ENCODE results near the gene IRF5.

IRF5 gene

DNA sequence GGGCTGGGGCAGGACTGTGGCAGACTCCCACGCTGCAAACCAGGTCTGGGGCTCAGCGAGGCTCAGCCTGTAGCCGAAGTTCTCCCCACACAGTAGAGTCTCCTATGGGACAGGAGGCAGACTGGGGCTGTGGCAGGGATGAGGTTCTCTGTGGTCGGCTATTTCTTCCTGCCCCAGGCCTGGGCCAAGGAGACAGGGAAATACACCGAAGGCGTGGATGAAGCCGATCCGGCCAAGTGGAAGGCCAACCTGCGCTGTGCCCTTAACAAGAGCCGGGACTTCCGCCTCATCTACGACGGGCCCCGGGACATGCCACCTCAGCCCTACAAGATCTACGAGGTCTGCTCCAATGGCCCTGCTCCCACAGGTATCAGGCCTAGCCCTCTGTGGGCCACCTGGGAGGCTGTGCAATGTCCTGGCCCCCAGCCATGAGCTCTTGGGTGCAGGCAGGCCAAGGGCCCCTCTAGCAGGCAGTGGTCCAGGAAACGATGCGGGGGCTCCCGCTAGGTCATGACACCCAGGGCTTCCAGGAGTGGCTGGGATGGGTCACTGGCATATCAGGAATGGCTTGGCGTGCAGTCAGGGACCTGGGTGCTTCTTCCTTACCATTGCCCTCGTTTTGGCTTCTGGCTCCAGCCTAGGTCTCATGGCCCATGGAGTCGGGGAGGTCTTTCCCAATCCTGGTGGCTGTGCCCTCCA lies 8.1 kb downstream of the IRF5 start:
- peak; percentile 2 for DNase-seq (ENCODE audit: low spot score)
- TF ChIP-seq, protein P1, sequence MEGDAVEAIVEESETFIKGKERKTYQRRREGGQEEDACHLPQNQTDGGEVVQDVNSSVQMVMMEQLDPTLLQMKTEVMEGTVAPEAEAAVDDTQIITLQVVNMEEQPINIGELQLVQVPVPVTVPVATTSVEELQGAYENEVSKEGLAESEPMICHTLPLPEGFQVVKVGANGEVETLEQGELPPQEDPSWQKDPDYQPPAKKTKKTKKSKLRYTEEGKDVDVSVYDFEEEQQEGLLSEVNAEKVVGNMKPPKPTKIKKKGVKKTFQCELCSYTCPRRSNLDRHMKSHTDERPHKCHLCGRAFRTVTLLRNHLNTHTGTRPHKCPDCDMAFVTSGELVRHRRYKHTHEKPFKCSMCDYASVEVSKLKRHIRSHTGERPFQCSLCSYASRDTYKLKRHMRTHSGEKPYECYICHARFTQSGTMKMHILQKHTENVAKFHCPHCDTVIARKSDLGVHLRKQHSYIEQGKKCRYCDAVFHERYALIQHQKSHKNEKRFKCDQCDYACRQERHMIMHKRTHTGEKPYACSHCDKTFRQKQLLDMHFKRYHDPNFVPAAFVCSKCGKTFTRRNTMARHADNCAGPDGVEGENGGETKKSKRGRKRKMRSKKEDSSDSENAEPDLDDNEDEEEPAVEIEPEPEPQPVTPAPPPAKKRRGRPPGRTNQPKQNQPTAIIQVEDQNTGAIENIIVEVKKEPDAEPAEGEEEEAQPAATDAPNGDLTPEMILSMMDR (IDR thresholded peaks at IDR 0.05; ENCODE audit: extremely low read depth, missing control alignments): no peak

DNA sequence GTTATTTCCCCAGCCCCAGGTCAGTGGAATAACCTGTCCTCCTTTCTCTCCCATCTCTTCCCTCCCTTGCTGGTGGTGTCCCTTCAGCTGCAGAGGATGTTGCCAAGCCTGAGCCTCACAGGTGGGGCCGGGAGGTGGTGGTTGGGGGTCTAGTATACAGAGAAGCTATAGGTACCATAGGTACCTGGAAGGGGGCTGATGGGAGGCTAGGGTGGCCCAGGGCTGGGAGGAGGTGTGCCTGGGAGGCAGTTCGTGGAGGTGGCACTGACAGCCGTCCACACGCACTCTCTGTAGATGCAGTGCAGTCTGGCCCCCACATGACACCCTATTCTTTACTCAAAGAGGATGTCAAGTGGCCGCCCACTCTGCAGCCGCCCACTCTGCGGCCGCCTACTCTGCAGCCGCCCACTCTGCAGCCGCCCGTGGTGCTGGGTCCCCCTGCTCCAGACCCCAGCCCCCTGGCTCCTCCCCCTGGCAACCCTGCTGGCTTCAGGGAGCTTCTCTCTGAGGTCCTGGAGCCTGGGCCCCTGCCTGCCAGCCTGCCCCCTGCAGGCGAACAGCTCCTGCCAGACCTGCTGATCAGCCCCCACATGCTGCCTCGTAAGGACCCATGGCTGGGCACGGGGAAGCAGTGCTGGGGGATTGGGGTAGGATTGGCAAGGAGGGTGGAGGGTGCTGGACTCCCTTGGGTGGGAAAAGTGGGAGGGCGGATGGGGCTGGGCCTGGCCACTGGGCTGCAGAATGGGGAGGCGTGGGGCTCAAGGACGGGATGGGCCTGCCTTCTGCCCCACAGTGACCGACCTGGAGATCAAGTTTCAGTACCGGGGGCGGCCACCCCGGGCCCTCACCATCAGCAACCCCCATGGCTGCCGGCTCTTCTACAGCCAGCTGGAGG lies 9.5 kb downstream of the IRF5 start:
- TF ChIP-seq, protein P1 (IDR thresholded peaks at IDR 0.05; ENCODE audit: extremely low read depth, missing control alignments): no peak
- peak; percentile 14 for DNase-seq (ENCODE audit: low spot score)

DNA sequence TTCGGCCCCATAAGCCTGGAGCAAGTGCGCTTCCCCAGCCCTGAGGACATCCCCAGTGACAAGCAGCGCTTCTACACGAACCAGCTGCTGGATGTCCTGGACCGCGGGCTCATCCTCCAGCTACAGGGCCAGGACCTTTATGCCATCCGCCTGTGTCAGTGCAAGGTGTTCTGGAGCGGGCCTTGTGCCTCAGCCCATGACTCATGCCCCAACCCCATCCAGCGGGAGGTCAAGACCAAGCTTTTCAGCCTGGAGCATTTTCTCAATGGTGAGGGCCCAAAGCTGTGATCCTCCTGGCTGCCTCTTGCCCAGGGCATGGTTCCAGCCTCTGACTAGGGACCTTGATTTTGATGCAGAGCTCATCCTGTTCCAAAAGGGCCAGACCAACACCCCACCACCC lies 10.1 kb downstream of the IRF5 start:
- DNase-seq (ENCODE audit: low spot score): no peak
- TF ChIP-seq, protein P1 (IDR thresholded peaks at IDR 0.05; ENCODE audit: extremely low read depth, missing control alignments): no peak

DNA sequence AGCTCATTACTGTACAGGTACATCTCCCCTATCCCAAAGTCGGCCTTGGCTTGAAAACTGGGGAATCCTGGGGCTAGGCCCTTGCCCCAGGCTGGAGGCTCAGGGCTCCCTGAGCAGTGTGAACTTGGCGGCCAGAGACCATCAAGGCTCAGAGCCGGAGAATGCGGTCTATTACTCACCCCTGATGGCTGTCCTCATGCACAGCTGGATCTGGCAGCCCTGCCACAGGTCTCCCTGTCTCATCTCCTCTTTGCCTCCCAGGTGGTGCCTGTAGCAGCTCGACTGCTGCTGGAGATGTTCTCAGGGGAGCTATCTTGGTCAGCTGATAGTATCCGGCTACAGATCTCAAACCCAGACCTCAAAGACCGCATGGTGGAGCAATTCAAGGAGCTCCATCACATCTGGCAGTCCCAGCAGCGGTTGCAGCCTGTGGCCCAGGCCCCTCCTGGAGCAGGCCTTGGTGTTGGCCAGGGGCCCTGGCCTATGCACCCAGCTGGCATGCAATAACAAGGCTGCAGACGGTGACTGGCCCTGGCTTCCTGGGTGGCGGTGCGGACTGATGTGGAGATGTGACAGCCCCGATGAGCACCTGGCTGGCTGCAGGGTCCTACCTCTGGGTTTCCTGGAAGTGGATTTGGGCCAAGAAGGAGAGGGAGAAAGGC lies 10.7 kb downstream of the IRF5 start:
- TF ChIP-seq, protein P1 (IDR thresholded peaks at IDR 0.05; ENCODE audit: extremely low read depth, missing control alignments): no peak
- no peak for DNase-seq (ENCODE audit: low spot score)

DNA sequence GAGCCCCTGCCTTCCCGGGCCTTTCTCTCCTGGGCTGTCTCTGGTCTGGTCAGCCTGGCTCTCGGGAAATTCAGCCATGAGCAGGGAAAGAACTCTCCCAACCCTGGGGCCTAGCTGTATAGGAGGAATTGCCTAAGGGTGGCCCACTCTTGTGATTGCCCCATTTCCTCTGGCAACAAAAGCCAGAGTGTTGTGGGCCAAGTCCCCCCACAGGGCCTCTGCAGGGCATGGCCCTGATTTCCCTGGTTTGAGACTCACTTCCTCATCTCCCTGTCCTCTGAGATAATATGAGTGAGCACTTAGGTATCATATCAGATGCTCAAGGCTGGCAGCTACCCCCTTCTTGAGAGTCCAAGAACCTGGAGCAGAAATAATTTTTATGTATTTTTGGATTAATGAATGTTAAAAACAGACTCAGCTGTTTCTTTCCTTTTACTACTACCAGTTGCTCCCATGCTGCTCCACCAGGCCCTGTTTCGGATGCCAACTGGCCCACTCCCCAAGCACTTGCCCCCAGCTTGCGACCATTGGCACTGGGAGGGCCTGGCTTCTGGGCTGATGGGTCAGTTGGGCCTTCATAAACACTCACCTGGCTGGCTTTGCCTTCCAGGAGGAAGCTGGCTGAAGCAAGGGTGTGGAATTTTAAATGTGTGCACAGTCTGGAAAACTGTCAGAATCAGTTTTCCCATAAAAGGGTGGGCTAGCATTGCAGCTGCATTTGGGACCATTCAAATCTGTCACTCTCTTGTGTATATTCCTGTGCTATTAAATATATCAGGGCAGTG lies 11.4 kb downstream of the IRF5 start:
- no peak for DNase-seq (ENCODE audit: low spot score)
- TF ChIP-seq, protein P1 (IDR thresholded peaks at IDR 0.05; ENCODE audit: extremely low read depth, missing control alignments): no peak

DNA sequence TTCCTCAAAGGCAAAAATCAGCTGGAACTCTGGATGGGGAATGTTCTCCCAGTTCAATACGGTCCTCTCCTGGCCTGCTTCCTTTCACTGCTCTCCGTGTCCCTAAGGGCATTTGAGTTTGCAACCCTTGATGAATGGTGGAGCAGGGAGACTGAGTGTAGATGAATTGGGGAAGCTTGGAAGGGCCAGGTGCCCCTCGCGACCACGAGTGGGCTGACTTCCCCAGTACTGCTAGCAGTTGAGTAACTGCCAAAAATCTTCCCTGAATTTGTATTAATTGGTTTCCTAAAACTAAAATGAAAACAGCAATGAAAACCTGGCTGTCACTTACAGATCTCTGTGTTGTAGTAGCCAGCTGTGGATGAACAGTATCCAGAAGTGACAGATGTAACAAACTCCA lies 13.6 kb downstream of the IRF5 start:
- TF ChIP-seq, protein P1 (IDR thresholded peaks at IDR 0.05; ENCODE audit: extremely low read depth, missing control alignments): no peak
- DNase-seq (ENCODE audit: low spot score): no peak

All from GM20000 (cell line).